8988T (cell line): ENCODE results near the gene KIRREL3.
"Not testable (repeated sequence)": the region's sequence is repeated elsewhere in the genome, so short reads cannot be mapped to it uniquely, and the experiment has no call there.

Source experiments
- DNase-seq: peaks from one replicate; pipeline ENCODE4 v3.0.0; 2011

Gene KIRREL3

DNA sequence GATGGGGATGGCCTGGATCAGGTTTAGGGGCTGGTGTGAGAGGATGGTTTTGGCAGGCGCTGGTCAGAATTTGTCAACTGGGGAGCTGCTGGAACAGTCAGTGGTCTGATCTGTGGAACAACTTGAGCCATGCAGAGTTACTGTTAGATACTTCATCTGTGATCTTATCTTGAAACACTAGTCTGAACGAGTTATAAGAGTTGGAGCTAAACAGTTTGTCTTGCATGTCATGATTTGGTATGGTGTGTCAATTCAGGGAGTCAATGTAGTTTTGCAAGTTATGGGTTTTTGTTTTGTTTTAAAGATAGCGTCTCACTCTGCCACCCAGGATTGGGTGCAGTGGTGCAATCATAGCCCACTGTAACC lies 591.0 kb downstream of the KIRREL3 start:
- DNase-seq = no peak

GRCh38 chr11:126408901-126409619 lies 591.5 kb downstream of the KIRREL3 start:
- DNase-seq = no peak

GRCh38 chr11:126408496-126408895 lies 592.1 kb downstream of the KIRREL3 start:
- DNase-seq = no peak

GRCh38 chr11:126407682-126408288 lies 592.8 kb downstream of the KIRREL3 start:
- no peak for DNase-seq

DNA sequence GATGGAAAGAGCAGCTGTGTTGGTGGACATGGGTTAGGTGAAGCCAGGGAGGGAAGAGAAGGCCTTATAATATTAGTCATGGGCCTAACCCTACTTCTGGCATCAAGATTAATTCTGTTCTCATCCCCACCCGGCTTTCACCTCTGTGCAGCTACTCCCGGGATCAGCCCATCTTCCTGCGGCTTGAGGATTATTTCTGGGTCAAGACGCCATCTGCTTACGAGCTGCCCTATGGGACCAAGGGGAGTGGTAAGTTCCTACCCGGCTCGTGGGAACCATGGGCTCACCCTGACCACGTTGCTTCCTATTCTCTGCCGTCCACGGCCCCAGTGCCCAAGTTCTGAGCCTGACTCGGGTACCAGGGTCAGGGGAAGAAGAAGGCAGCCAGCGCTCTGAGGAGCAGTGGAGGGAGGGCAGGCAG lies 593.5 kb downstream of the KIRREL3 start:
- DNase-seq = no peak

DNA sequence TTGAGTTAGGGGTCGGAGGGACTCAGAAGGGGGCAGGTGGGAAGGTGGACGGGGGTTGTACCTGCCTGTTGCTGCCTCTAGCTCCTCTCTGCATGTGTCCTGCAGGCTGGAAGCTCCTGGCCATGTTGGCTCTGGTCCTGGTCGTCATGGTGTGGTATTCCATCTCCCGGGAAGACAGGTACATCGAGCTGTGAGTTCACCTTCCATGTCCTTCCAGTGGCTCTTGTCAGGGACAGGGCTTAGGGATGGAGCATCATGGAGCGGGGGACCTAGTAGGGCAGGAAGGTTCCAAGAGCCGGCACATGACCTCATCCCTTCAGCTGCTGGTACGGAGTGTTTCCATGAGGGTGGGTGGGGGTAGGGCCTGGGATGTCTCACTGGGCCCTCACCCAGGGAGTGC lies 594.2 kb downstream of the KIRREL3 start:
- no peak for DNase-seq

DNA sequence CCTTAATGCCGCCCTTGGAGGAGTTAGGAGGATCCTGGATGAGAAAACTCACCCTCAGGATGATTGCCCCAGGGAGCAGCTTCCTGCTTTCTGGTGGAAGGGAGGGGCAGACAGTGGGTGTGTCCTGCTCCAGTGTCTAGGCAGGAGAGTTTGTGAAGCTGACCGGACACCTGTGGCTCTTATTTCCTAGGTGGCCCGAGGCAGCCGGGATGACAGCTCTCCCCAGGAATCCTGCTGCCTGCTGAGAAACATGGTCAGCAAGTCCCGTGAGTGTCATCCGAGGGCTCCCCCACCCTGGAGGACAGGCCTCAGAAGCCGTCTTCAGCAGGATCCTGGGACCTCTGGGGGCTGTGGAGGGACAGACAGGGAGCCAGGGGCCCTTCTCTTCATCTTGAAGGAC lies 594.7 kb downstream of the KIRREL3 start:
- peak; percentile 70 for DNase-seq

DNA sequence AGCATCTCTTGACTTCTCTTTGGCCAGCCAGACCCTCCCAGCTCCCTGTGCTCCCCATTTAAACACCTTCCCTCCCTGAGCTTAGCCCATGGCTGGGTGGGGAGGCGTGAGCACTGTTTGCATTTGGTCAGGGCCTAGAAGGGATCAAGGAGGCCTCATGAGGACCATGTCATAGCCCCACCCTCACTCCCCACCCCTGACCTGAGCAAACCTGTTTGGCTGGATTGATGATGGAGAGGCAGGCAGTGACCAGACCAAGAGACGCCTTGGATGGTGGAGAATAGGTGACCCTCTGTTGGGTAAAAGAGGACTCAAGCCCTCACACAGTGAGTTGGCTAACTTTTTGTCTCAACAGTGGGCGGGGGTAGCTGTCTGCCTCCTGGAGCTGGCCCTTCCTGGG lies 595.2 kb downstream of the KIRREL3 start:
- no peak for DNase-seq

- no peak for DNase-seq
Observed at GRCh38 chr11:126404367-126404766, 596.2 kb downstream of the KIRREL3 start.

DNA sequence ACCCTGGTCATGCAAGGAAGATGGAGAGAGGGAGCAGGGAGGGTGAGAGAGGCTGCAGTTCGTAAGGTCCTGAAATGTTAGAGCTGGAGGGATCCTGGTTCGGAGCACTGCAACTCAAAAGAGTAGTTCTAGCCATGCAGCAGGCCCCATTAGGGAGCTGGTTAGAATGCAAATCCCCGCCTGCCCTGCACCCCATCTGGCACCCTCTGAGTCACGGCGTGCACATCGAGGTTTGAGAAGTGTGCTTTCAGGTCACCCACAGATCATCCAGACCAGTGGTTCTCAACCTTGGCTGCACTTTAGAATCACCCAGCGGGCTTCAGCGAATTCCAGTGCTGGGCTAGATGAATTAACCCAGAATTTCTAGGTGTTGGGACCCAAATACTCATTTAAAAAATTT lies 596.9 kb downstream of the KIRREL3 start:
- DNase-seq = no peak

DNA sequence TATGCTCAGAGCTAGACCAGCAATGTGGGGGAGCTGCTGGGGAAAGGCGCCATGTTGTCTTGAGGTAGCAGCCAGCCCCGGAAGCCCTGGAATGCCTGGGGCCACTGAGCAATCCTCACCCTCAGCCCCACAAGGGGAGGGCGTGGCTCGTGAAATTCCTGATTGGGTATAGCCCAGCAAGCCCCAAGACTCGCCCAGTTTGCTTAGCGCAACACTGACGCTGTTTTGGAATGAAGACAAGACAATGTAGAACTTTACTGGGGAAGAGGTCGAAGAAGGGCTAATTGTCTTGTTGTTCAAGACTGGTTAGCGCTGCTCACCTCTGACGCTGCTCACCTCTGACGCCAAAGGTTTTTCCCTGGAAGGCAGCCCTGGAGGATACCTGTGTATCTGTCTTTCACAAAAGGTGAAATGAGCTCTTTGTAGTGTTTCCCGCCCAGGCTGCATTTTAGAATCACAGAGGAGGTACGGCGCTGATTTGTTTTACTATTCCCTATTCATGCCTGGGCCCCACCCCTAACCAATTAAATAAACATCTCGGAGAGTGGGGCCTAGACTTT lies 597.5 kb downstream of the KIRREL3 start:
- DNase-seq = no peak

DNA sequence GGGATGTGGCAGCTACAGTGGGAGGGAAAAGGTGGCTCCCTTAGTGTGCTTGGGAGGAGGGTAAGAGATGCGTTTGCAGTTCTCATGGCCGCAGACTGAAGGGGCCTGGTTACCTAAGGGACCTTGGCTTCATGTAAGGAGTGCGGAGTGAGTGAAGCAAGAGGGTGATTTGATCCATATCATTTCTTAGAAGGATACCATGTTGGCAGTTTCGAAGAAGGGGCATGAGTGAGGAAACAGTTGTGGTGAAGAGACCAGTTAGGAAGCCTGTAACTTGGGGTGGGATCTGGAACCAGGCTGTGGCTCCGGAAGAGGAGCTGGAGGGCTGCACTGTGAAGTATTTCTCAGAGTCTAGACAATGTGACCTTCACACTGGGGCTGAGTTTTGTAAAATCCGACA lies 600.1 kb downstream of the KIRREL3 start:
- no peak for DNase-seq

- DNase-seq = no peak
Observed at GRCh38 chr11:126400019-126400418, 600.6 kb downstream of the KIRREL3 start.

DNA sequence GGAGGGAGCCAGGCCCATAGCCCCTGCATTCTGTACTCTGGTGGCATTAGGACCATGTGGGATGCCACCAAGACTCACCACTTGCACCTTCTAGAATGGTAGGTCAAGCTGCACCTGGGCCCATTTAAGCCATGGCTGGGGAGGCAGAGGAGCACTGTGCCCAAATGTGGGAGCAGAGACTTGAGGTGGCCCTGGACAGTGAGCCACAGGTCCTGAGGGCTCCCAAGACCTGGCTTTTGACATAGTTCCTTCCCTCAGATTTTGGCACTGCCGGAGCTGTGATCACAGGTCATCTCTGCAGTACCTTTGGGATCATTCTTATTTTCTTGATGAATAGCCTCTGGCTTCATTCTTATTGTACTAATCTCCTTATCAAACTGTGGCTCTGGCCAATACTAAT lies 601.8 kb downstream of the KIRREL3 start:
- no peak for DNase-seq

GRCh38 chr11:126398296-126398695 lies 602.3 kb downstream of the KIRREL3 start:
- DNase-seq = no peak

DNA sequence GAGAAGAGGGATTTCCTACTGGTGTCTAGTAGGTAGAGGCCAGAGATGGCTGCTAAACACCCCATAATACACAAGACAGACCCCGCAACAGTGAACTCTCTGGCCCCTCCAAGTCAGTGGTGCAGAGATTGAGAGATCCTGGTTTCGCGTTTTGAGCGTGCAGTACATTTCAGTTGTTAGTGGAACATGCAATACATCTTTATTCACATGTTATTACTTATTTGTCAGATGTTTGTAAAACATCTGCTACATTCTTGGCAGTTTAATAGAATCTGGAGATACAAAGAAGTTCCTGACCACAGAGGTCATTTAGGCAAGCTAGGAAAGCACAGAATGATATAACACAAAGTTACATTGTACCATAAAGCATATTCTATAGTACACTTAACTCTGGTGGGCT lies 603.6 kb downstream of the KIRREL3 start:
- no peak for DNase-seq

- not testable (repeated sequence) for DNase-seq
Observed at GRCh38 chr11:126396266-126396665, 604.3 kb downstream of the KIRREL3 start.

DNA sequence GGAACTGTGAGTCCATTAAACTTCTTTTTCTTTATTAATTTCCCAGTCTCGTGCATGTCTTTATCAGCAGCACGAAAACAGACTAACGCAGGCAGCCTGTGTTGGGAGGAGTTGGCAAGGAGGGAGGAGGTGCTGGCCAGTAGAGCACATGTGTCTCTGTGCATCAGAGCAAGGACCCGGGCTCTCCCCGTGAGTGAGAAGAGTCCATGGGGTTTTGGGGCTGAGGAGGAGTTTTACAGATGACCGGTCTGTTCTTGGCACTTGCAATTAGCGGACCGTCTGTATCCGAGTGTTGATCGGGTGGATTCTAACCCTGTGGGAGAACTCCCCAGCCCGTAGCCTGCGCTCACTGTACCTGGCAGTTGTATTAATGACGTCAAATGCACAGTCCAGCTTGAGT lies 604.8 kb downstream of the KIRREL3 start:
- DNase-seq = not testable (repeated sequence)

GRCh38 chr11:126394634-126395072 lies 605.9 kb downstream of the KIRREL3 start:
- not testable (repeated sequence) for DNase-seq

- DNase-seq = no peak
Observed at GRCh38 chr11:126394036-126394435, 606.5 kb downstream of the KIRREL3 start.

DNA sequence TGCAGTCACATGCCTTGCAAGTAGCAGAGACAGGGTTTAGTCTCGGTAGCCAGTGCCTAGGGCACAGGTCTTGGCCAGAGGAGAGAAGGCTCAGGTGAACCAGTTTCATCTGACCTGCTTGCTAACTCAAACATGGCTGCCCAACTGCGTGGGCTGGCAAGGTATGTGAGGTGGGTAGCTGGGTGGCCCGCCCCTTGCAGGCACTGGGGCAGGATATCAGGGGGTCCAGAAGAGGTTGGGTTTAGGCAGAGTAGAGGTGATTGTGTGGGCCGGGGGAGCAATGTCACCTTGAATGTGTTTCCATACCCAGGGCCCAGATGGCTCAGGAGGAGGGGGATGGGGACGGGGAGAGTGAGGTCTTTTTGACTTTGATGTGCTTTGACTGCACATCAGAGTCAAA lies 607.4 kb downstream of the KIRREL3 start:
- no peak for DNase-seq

DNA sequence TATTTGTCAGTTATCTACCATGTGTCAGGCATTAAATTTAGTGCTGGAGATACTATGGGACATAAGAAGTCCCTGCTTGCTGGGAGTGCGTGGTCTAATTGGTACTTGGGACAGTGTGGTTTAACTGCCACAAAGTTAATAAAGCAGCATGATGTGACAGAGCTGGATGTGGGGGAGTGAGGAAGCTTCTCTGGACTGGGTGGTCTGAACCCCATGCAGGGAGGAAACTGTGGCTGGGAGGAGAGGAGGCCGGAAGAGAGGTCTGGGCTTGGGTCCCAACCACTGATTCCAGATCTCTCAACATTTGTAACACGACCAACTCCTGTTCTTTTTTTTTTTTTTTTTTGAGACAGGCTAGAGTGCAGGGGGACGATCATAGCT lies 607.9 kb downstream of the KIRREL3 start:
- DNase-seq = no peak

DNA sequence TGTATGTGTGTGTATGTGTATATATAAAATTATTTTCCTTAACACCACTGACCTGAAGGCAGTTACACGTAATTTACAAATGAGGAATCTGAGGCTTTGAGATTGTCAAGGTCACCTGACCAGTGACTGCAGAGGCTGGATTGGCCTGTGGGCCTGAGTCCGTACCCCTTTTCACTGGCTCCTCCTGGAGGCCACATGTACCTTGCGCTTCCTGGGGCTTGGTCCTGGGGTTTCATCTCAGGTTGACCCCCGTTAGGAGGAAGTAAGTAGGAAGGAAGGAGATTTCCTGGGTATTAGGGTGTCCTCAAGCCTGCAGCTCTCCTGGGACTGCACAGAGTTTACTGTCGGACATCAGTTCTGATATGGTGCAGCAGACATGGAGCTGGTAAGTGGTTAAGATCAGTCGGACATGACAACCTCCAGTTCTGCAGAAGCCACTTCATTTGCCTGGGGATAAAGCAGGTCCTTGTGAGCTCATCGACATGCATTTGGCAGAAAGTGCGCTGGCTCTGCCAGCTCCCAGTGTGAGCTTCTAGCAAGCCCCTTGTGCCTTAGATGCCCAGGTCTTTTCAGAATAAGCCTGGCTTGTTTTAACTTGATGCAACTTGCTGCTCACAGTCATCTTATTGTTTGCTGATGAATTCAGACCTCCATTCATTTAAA lies 608.5 kb downstream of the KIRREL3 start:
- no peak for DNase-seq
